ENCODE data around the gene PITPNM3.

Gene PITPNM3

GRCh38 chr17:6470146-6470718 lies 86.1 kb downstream of the PITPNM3 start:
- Histone ChIP-seq H3K4me1 (ENCODE audit: control insufficient read depth, insufficient read depth, low read length, unreplicated experiment) (peaks cover 18% of the 10 kb centered on the region), H3K27me3 (ENCODE audit: insufficient read depth, low read length) (no peaks in the 10 kb centered on the region), H3K27ac (ENCODE audit: low read depth, low read length) (no peak overlapping the region), H3K79me2 (ENCODE audit: control insufficient read depth, insufficient read depth, low read length, unreplicated experiment) (no peaks in the 10 kb centered on the region), H3K4me3 (ENCODE audit: low read depth, low read length) (no peak overlapping the region), H3K36me3 (ENCODE audit: insufficient read depth, low read length) (no peaks in the 10 kb centered on the region), H2AFZ (ENCODE audit: low read length, unreplicated experiment) (no peak overlapping the region)

GRCh38 chr17:6468051-6468790 lies 88.1 kb downstream of the PITPNM3 start:
- no peak overlapping the region for H2AFZ ChIP-seq (ENCODE audit: low read length, unreplicated experiment)
- H3K27ac ChIP-seq (ENCODE audit: low read depth, low read length) = no peak overlapping the region
- no peaks in the 10 kb centered on the region for H3K79me2 ChIP-seq (ENCODE audit: control insufficient read depth, insufficient read depth, low read length, unreplicated experiment)
- no peak overlapping the region for H3K4me3 ChIP-seq (ENCODE audit: low read depth, low read length)
- H3K27me3 ChIP-seq (ENCODE audit: insufficient read depth, low read length) = no peaks in the 10 kb centered on the region
- no peaks in the 10 kb centered on the region for H3K36me3 ChIP-seq (ENCODE audit: insufficient read depth, low read length)
- peaks cover 18% of the 10 kb centered on the region for H3K4me1 ChIP-seq (ENCODE audit: control insufficient read depth, insufficient read depth, low read length, unreplicated experiment)

GRCh38 chr17:6467567-6467966 lies 88.8 kb downstream of the PITPNM3 start:
- peaks cover 15% of the 10 kb centered on the region for H3K4me1 ChIP-seq (ENCODE audit: control insufficient read depth, insufficient read depth, low read length, unreplicated experiment)
- H3K27me3 ChIP-seq (ENCODE audit: insufficient read depth, low read length) = no peaks in the 10 kb centered on the region
- no peak overlapping the region for H3K27ac ChIP-seq (ENCODE audit: low read depth, low read length)

GRCh38 chr17:6465206-6466003 lies 91.0 kb downstream of the PITPNM3 start:
- Histone ChIP-seq H3K4me3 (ENCODE audit: low read depth, low read length) (no peak overlapping the region), H3K27me3 (ENCODE audit: insufficient read depth, low read length) (no peaks in the 10 kb centered on the region), H3K4me1 (ENCODE audit: control insufficient read depth, insufficient read depth, low read length, unreplicated experiment) (no peaks in the 10 kb centered on the region), H3K36me3 (ENCODE audit: insufficient read depth, low read length) (no peaks in the 10 kb centered on the region), H2AFZ (ENCODE audit: low read length, unreplicated experiment) (no peak overlapping the region), H3K27ac (ENCODE audit: low read depth, low read length) (no peak overlapping the region), H3K79me2 (ENCODE audit: control insufficient read depth, insufficient read depth, low read length, unreplicated experiment) (no peaks in the 10 kb centered on the region)

More at GRCh38 chr17:6467567-6467966, 88.8 kb downstream of the PITPNM3 start:
- no peaks in the 10 kb centered on the region for H3K36me3 ChIP-seq (ENCODE audit: insufficient read depth, low read length)
- H2AFZ ChIP-seq (ENCODE audit: low read length, unreplicated experiment) = no peak overlapping the region
- H3K79me2 ChIP-seq (ENCODE audit: control insufficient read depth, insufficient read depth, low read length, unreplicated experiment) = no peaks in the 10 kb centered on the region
- H3K4me3 ChIP-seq (ENCODE audit: low read depth, low read length) = no peak overlapping the region

GRCh38 chr17:6464446-6465041 lies 91.8 kb downstream of the PITPNM3 start:
- Histone ChIP-seq H3K27ac (ENCODE audit: low read depth, low read length) (no peak overlapping the region), H3K79me2 (ENCODE audit: control insufficient read depth, insufficient read depth, low read length, unreplicated experiment) (no peaks in the 10 kb centered on the region), H3K27me3 (ENCODE audit: insufficient read depth, low read length) (no peaks in the 10 kb centered on the region), H2AFZ (ENCODE audit: low read length, unreplicated experiment) (no peak overlapping the region), H3K36me3 (ENCODE audit: insufficient read depth, low read length) (no peaks in the 10 kb centered on the region), H3K4me1 (ENCODE audit: control insufficient read depth, insufficient read depth, low read length, unreplicated experiment) (no peaks in the 10 kb centered on the region), H3K4me3 (ENCODE audit: low read depth, low read length) (no peak overlapping the region)

- Histone ChIP-seq H3K79me2 (ENCODE audit: control insufficient read depth, insufficient read depth, low read length, unreplicated experiment) (no peaks in the 10 kb centered on the region), H3K36me3 (ENCODE audit: insufficient read depth, low read length) (no peaks in the 10 kb centered on the region), H3K27me3 (ENCODE audit: insufficient read depth, low read length) (no peaks in the 10 kb centered on the region), H3K4me3 (ENCODE audit: low read depth, low read length) (no peak overlapping the region), H2AFZ (ENCODE audit: low read length, unreplicated experiment) (no peak overlapping the region), H3K27ac (ENCODE audit: low read depth, low read length) (no peak overlapping the region), H3K4me1 (ENCODE audit: control insufficient read depth, insufficient read depth, low read length, unreplicated experiment) (no peaks in the 10 kb centered on the region)
Observed at GRCh38 chr17:6463616-6464445, 92.5 kb downstream of the PITPNM3 start.

GRCh38 chr17:6462692-6463091 lies 93.7 kb downstream of the PITPNM3 start:
- no peak overlapping the region for H2AFZ ChIP-seq (ENCODE audit: low read length, unreplicated experiment)
- H3K36me3 ChIP-seq (ENCODE audit: insufficient read depth, low read length) = no peaks in the 10 kb centered on the region
- H3K4me1 ChIP-seq (ENCODE audit: control insufficient read depth, insufficient read depth, low read length, unreplicated experiment) = no peaks in the 10 kb centered on the region
- no peak overlapping the region for H3K4me3 ChIP-seq (ENCODE audit: low read depth, low read length)
- no peaks in the 10 kb centered on the region for H3K79me2 ChIP-seq (ENCODE audit: control insufficient read depth, insufficient read depth, low read length, unreplicated experiment)
- no peaks in the 10 kb centered on the region for H3K27me3 ChIP-seq (ENCODE audit: insufficient read depth, low read length)
- no peak overlapping the region for H3K27ac ChIP-seq (ENCODE audit: low read depth, low read length)

- H3K79me2 ChIP-seq (ENCODE audit: control insufficient read depth, insufficient read depth, low read length, unreplicated experiment) = no peaks in the 10 kb centered on the region
Observed at GRCh38 chr17:6461792-6462524, 94.4 kb downstream of the PITPNM3 start.

GRCh38 chr17:6461246-6461645 lies 95.1 kb downstream of the PITPNM3 start:
- no peak overlapping the region for H2AFZ ChIP-seq (ENCODE audit: low read length, unreplicated experiment)
- no peaks in the 10 kb centered on the region for H3K36me3 ChIP-seq (ENCODE audit: insufficient read depth, low read length)
- no peaks in the 10 kb centered on the region for H3K27me3 ChIP-seq (ENCODE audit: insufficient read depth, low read length)
- no peak overlapping the region for H3K27ac ChIP-seq (ENCODE audit: low read depth, low read length)
- peaks cover 14% of the 10 kb centered on the region for H3K4me1 ChIP-seq (ENCODE audit: control insufficient read depth, insufficient read depth, low read length, unreplicated experiment)
- H3K79me2 ChIP-seq (ENCODE audit: control insufficient read depth, insufficient read depth, low read length, unreplicated experiment) = no peaks in the 10 kb centered on the region
- no peak overlapping the region for H3K4me3 ChIP-seq (ENCODE audit: low read depth, low read length)

More at GRCh38 chr17:6461792-6462524, 94.4 kb downstream of the PITPNM3 start:
- H3K4me1 ChIP-seq (ENCODE audit: control insufficient read depth, insufficient read depth, low read length, unreplicated experiment) = peaks cover 7% of the 10 kb centered on the region
- H3K27me3 ChIP-seq (ENCODE audit: insufficient read depth, low read length) = no peaks in the 10 kb centered on the region
- no peak overlapping the region for H3K4me3 ChIP-seq (ENCODE audit: low read depth, low read length)
- no peak overlapping the region for H2AFZ ChIP-seq (ENCODE audit: low read length, unreplicated experiment)
- H3K27ac ChIP-seq (ENCODE audit: low read depth, low read length) = no peak overlapping the region
- H3K36me3 ChIP-seq (ENCODE audit: insufficient read depth, low read length) = no peaks in the 10 kb centered on the region
